GM23338 (cell line): Measurements from ENCODE around the gene ANKLE2.

Experiments used
- EZH2 ChIP-seq: fragments of 200-600 bp; sonication (generic); IDR thresholded peaks from one replicate; pipeline ENCODE4 v1.8.0; 2017; ENCODE audit warnings: antibody characterized with exemption, mild to moderate bottlenecking, low read depth; ENCODE audit not compliant: unreplicated experiment
- EZH2phosphoT487 ChIP-seq: fragments of 200-600 bp; sonication (generic); IDR thresholded peaks from one replicate; pipeline ENCODE4 v1.8.1; 2018; ENCODE audit warnings: antibody characterized with exemption; ENCODE audit not compliant: unreplicated experiment
- POLR2AphosphoS5 ChIP-seq: IDR thresholded peaks from 2 replicates; pipeline ENCODE4 v1.6.1; 2016; ENCODE audit warnings: antibody characterized with exemption, low read depth
- TF ChIP-seq, protein P1 (sequence below), 2 experiments: fragments of 200-600 bp in 1 of 2; sonication (generic) in 1 of 2; conservative IDR thresholded peaks; 2 replicates each; pipeline versions ENCODE4 v1.5.1 to v1.6.1; 2016 to 2017; ENCODE audit warnings: antibody characterized with exemption in 2 of 2, low read depth in 2 of 2, mild to moderate bottlenecking in 2 of 2, moderate library complexity in 1 of 2

DNA sequence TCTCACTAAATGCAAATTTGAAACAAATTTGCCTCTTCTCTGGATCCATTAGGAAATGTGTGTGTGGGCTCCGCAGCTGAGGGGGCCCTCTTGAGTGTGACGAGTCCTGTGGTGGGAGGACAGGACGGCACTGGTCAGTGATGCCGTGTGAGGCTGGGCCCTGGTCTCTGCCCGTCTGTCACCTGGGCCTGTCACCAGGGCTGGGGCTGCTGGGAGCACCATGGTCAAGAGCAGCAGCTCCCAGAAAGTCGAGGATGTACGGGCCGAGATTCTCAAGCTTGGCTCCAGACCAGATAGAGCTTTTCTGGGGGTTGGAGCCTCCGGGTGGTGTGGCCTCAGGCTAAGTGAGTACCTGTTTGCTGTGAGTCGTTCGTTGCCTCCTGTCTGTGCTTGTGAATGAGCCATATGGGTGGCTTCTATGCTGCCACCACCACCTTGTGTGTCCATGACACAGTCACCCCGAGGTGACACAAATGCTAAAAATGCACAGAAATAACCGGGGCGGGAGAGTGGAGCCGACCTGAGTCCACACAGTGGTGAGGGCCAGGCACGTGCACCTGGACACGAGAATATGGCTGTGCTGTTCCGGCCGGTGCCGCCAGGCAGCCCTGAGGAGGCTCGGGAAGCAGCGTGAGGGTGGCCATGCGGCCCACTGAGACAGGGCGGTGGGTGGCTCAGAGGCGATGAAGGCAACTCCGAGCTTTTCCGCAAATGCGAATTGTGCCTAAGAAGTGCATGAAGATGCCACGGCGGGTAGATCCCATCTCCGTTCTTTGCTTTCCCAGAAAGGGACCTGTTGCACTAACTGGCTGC is 42.3 kb downstream of the ANKLE2 start:
- no peak for TF ChIP-seq POLR2AphosphoS5
- TF ChIP-seq, protein P1, sequence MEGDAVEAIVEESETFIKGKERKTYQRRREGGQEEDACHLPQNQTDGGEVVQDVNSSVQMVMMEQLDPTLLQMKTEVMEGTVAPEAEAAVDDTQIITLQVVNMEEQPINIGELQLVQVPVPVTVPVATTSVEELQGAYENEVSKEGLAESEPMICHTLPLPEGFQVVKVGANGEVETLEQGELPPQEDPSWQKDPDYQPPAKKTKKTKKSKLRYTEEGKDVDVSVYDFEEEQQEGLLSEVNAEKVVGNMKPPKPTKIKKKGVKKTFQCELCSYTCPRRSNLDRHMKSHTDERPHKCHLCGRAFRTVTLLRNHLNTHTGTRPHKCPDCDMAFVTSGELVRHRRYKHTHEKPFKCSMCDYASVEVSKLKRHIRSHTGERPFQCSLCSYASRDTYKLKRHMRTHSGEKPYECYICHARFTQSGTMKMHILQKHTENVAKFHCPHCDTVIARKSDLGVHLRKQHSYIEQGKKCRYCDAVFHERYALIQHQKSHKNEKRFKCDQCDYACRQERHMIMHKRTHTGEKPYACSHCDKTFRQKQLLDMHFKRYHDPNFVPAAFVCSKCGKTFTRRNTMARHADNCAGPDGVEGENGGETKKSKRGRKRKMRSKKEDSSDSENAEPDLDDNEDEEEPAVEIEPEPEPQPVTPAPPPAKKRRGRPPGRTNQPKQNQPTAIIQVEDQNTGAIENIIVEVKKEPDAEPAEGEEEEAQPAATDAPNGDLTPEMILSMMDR (conservative IDR thresholded peaks at IDR 0.05; ENCODE audit: low read depth in 2 of 2), result no peak
- TF ChIP-seq EZH2, result no peak
- no peak for TF ChIP-seq EZH2phosphoT487
